Brain microvascular endothelial cell (primary cell): Measurements from ENCODE around the gene KMT5B.

Experiments
- DNase-seq: peaks from one replicate; pipeline ENCODE4 v3.0.0-alpha.2; 2020
- H3K27ac ChIP-seq: fragments of 250-450 bp; sonication (Bioruptor Pico); 2 replicates; pipeline ENCODE4 v1.5.1; 2020; ENCODE audit warnings: mild to moderate bottlenecking, moderate library complexity
- H3K27me3 ChIP-seq: fragments of 250-450 bp; sonication (Bioruptor Pico); replicated peaks from 2 replicates; pipeline ENCODE4 v1.5.1; 2020; ENCODE audit warnings: mild to moderate bottlenecking
- H3K36me3 ChIP-seq: fragments of 250-450 bp; sonication (Bioruptor Pico); replicated peaks from 2 replicates; pipeline ENCODE4 v1.5.1; 2020; ENCODE audit warnings: mild to moderate bottlenecking
- H3K4me3 ChIP-seq: 2 replicates; pipeline ENCODE4 v1.5.1; 2011; ENCODE audit warnings: low read depth, mild to moderate bottlenecking, control low read depth, low read length, moderate library complexity
- CTCF ChIP-seq: IDR thresholded peaks from 2 replicates; pipeline ENCODE4 v1.5.1; 2011; ENCODE audit warnings: low read depth, mild to moderate bottlenecking, moderate library complexity, low read length, control low read depth, inconsistent platforms; ENCODE audit errors: missing control alignments
- in situ Hi-C: cut with HindIII; loops from 2 replicates; pipeline ENCODE4 v1.10.0; 2017; ENCODE audit warnings: low sequenced_read_pairs, low pct_ligation_motif_present

The KMT5B gene

GRCh38 chr11:68173926-68174325, 39.2 kb downstream of the KMT5B start:
- Histone ChIP-seq H3K4me3 (no peak overlapping the region), H3K27ac (no peak overlapping the region), H3K36me3 (peaks cover 66% of the 10 kb centered on the region), H3K27me3 (no peaks in the 10 kb centered on the region)
- no peak for TF ChIP-seq CTCF
- DNase-seq: no peak
- in situ Hi-C loops: no loop called here

DNA sequence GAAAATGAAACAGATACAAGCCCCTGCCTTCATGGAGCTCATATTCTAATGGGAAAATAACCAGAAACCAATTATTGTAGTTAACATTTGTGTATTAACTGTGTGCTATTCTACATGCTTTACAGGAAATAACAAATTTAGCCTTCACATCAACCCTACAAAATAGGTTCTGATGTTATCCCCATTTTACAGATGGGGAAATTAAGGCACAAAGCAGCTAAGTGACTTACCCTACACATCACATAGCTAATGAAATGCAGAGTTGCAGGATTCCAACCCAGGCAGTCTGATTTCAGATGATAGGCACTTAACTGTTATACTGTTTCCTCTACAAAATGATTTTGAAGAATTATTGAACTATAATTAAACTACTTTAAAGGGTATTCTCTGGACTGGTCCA, 43.7 kb downstream of the KMT5B start:
- H3K27me3 ChIP-seq: no peaks in the 10 kb centered on the region
- no peak overlapping the region for H3K27ac ChIP-seq
- no peak overlapping the region for H3K4me3 ChIP-seq
- H3K36me3 ChIP-seq: peaks cover 72% of the 10 kb centered on the region
- in situ Hi-C loops: no loop called here
- DNase-seq: no peak
- no peak for TF ChIP-seq CTCF

DNA sequence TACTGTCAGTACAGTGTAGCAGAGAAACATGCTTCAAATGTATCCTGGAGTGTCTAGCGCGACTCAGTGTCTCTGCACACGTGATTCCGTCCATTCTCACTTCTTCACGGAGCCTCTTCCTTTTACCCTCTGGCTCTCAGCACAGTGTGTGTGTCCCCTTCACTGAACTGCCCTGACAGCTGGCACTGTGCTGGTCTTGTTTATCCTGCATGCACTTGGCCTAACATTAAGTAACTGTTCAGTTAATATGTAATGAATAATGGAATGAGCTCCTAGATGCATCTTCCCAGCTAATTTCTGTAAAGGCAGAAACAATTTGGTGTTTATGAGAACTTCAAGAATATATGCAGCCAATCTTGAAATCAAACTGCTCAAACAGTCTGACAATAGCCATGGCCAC, 44.4 kb downstream of the KMT5B start:
- H3K27ac ChIP-seq: no peak overlapping the region
- in situ Hi-C loops: no loop called here
- H3K36me3 ChIP-seq: peaks cover 67% of the 10 kb centered on the region
- H3K27me3 ChIP-seq: no peaks in the 10 kb centered on the region
- H3K4me3 ChIP-seq: no peak overlapping the region
- no peak for DNase-seq
- no peak for TF ChIP-seq CTCF

DNA sequence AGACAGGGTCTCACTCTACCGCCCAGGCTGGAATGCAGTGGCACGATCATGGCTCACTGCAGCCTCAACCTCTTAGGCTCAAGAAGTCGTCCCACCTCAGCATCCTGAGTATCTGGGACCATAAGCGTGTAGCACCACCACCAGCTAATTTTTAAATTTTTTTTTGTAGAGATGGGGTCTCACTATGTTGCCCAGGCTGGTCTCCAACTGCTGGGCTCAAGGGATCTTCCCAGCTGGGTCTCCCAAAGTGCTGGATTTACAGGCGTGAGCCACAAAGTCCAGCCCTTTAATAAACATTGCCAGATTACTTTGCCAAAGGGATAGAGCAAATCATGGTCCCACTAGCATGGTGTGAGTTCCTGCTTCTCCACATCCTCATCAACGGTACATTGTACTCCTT, 45.6 kb downstream of the KMT5B start:
- H3K4me3 ChIP-seq: no peak overlapping the region
- in situ Hi-C loops: no loop called here

DNA sequence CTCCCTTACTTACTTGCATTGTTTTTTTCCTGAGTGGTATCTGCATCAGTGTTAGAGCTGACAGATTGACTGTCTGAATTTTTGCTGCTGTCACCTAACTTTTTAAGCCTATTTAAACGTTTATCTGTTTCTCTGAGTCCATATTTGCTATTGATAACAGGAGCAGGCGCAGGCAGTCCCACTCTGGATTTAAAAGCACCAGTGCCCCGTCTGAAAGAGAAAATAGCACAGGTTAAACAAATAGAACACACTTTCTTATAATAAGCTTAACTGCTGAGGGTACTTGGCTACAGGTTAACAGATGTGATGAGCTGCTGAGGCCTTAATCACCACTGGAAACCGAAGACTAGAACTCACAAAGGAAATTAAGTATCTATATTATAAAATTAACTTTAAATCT, 46.1 kb downstream of the KMT5B start:
- Histone ChIP-seq H3K36me3 (peaks cover 60% of the 10 kb centered on the region), H3K27me3 (no peaks in the 10 kb centered on the region), H3K4me3 (no peak overlapping the region), H3K27ac (no peak overlapping the region)
- in situ Hi-C loops: no loop called here
- no peak for TF ChIP-seq CTCF
- no peak for DNase-seq

More for the DNA sequence above, 45.6 kb downstream of the KMT5B start:
- no peak overlapping the region for H3K27ac ChIP-seq
- no peaks in the 10 kb centered on the region for H3K27me3 ChIP-seq
- DNase-seq: no peak
- H3K36me3 ChIP-seq: peaks cover 60% of the 10 kb centered on the region
- TF ChIP-seq CTCF: no peak

GRCh38 chr11:68165601-68166000, 47.5 kb downstream of the KMT5B start:
- no peak for DNase-seq
- H3K27me3 ChIP-seq: no peaks in the 10 kb centered on the region
- no peak for TF ChIP-seq CTCF
- H3K36me3 ChIP-seq: peaks cover 52% of the 10 kb centered on the region
- in situ Hi-C loops: no loop called here
- no peak overlapping the region for H3K4me3 ChIP-seq
- no peak overlapping the region for H3K27ac ChIP-seq
